ENCODE measurements around the gene LRRC3. TPM values are rescaled to one million over a fixed set of nuclear protein-coding genes. Genes with fewer than 3 reads are reported as not detected.

The LRRC3 gene
- total and polyA plus RNA-seq, 2 of the 4 experiments (the other 2 are of a cell fraction): under 0.01 to 0.38 TPM

DNA sequence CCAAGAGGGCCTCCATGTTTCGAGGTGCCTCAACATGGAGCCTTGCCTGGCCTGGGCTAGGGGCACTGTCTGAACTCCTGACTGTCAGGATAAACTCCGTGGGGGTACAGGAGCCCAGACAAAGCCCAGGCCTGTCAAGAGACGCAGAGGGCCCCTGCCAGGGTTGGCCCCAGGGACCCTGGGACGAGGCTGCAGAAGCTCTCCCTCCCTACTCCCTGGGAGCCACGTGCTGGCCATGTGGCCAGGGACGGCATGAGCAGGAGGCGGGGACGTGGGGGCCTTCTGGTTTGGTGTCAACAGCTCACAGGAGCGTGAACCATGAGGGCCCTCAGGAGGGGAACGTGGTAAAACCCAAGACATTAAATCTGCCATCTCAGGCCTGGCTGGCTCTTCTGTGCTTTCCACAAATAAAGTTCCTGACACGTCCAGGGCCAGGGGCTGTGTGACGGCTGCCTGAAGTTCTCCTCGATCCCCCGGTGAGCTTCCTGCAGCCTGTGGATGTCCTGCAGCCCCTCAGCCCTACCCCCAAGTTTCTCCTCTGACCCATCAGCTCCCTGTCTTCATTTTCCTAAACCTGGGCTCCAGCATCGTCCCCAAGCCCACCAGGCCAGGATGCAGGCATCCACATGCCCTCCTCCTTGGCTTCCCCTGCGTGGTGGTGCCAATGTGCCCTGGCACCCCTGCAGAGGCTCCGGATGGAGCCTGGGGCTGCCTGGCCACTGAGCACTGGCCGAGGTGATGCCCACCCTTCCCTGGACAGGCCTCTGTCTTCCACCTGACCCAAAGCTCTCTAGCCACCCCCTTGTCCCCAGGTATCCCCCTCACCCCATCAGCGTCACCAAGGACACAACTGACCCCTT, 12.8 kb upstream of the LRRC3 start (continued):
- TF ChIP-seq RFX5 (IDR thresholded peaks at IDR 0.05; ENCODE audit: low read depth, low read length): no peak

DNA sequence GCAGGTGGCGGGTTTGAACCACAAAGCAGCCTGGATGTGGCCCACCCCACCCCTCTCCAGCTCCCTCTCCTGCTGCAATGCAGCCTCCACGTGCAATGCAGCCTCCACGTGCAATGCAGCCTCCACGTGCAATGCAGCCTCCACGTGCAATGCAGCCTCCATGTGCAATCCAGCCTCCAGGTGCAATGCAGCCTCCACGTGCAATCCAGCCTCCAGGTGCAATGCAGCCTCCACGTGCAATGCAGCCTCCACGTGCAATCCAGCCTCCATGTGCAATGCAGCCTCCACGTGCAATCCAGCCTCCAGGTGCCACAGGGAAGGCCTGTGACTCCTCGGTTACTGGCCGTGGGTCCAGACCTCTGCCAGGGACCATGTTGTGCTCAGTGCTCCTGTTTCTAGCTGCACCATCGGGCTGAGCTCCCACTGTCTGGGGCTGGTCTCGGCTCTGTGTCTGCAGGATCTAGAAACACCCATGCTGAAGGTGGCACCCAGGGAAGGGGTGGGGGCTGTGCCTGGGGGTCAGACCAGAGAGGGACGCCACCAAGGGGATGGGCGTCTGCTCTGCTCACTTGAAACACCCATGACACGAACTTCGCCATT, 11.9 kb upstream of the LRRC3 start:
- Histone ChIP-seq H3K4me1 (ENCODE audit: control insufficient read depth, insufficient read depth, low read length) (no peaks in the 10 kb centered on the region), H4K8ac (ENCODE audit: low read depth in 2 of 2, low read length in 2 of 2) (no peak overlapping the region), H3K4ac (ENCODE audit: low read depth, low read length) (no peak overlapping the region), H3K27me3 (ENCODE audit: control insufficient read depth, insufficient read depth, low read length) (peaks cover 4% of the 10 kb centered on the region), H2BK20ac (ENCODE audit: low read depth, low read length) (no peak overlapping the region), H2BK120ac (ENCODE audit: low read depth, low read length) (no peak overlapping the region), H2BK15ac (ENCODE audit: low read depth, low read length) (no peak overlapping the region), H4K20me1 (ENCODE audit: insufficient read depth, low read length) (no peaks in the 10 kb centered on the region), H3K36me3 (ENCODE audit: control insufficient read depth, insufficient read depth, low read length) (no peaks in the 10 kb centered on the region), H3K18ac (ENCODE audit: low read depth, low read length) (no peak overlapping the region), H2AK9ac (replicated peaks; ENCODE audit: low read depth, low read length, poor library complexity) (no peak overlapping the region), H3K4me2 (ENCODE audit: low read depth, low read length) (no peak overlapping the region), H3K56ac (ENCODE audit: extremely low read depth, insufficient read depth, low read length) (no peak overlapping the region), H2BK5ac (ENCODE audit: low read depth, low read length, poor library complexity, severe bottlenecking) (no peak overlapping the region), H3K79me1 (ENCODE audit: low read depth in 1 of 2, low read length in 2 of 2) (no peaks in the 10 kb centered on the region), H3K14ac (replicated peaks; ENCODE audit: low read depth, low read length) (no peak overlapping the region), H3K23ac (ENCODE audit: low read depth, low read length) (no peak overlapping the region), H4K91ac (ENCODE audit: insufficient read depth, low read depth, low read length) (no peak overlapping the region), H3K4me3 (ENCODE audit: insufficient read depth, low read depth, low read length) (no peak overlapping the region), H3K9me3 (ENCODE audit: control insufficient read depth, insufficient read depth, low read length) (peaks cover 8% of the 10 kb centered on the region), H4K5ac (ENCODE audit: low read depth, low read length) (no peak overlapping the region), H2AFZ (replicated peaks; ENCODE audit: low read length, poor library complexity) (no peak overlapping the region), H3K9me1 (ENCODE audit: insufficient read depth, low read length) (no peaks in the 10 kb centered on the region), H3K9ac (ENCODE audit: low read depth, low read length) (no peak overlapping the region), H3K27ac (ENCODE audit: insufficient read depth, low read length) (no peak overlapping the region), H2AK5ac (ENCODE audit: low read depth, low read length) (no peak overlapping the region)
- TF ChIP-seq MXI1 (IDR thresholded peaks at IDR 0.05; ENCODE audit: borderline replicate concordance, low read depth, low read length): no peak
- TF ChIP-seq CHD1 (IDR thresholded peaks at IDR 0.05; ENCODE audit: low read depth, low read length): no peak
- TF ChIP-seq RCOR1 (IDR thresholded peaks at IDR 0.05; ENCODE audit: insufficient replicate concordance, low read length): no peak
- TF ChIP-seq MAZ (IDR thresholded peaks at IDR 0.05; ENCODE audit: borderline replicate concordance, low read depth, low read length): no peak
- BruUV-seq (replicated peaks): no TSS peak
- DNase-seq: no peak
- 54% methylated on average over 5 of the region's 17 CpGs; no CpG with 5 or more reads in 1 of the 2 experiments for WGBS, 2 experiments (ENCODE audit: extremely low coverage in 2 of 2, insufficient read length in 1 of 2)
- CTCF ChIA-PET: no interaction called here
- ATAC-seq (ENCODE audit: low read depth): no peak
- POLR2A ChIA-PET (ENCODE audit: unreplicated experiment): no interaction called here
- in situ Hi-C loops (cut with MboI; ENCODE audit: low sequenced_read_pairs): no loop called here
- intact Hi-C loops (cut with micrococcal nuclease): no loop called here
- dilution Hi-C loops (cut with HindIII; ENCODE audit: low sequenced_read_pairs, unreplicated experiment): no loop called here

All from IMR-90 (cell line).